Uterus (tissue), 4 donors: Measurements from ENCODE around the gene SULT1A1. TPM values are rescaled to one million over a fixed set of nuclear protein-coding genes. Genes with fewer than 3 reads are reported as not detected.
"Not testable (repeated sequence)": the region's sequence is repeated elsewhere in the genome, so short reads cannot be mapped to it uniquely, and the experiment has no call there.

Experiments
- DNase-seq, 2 donors: peaks; one replicate each; pipeline ENCODE4 v3.0.0-alpha.2; 2019 to 2020
- H3K27ac ChIP-seq, 2 donors: fragments of 200-600 bp; sonication (generic); 1 replicate in 1 of 2; 2 replicates in 1 of 2; pipeline ENCODE4 v1.5.1; 2016 to 2018
- H3K27me3 ChIP-seq, 2 donors: fragments of 200-600 bp; sonication (generic); one replicate each; pipeline ENCODE4 v1.5.1; 2018 to 2019; ENCODE audit warnings: control low read depth in 1 of 2
- H3K36me3 ChIP-seq, 2 donors: fragments of 200-600 bp; sonication (generic); one replicate each; pipeline ENCODE4 v1.5.1; 2019; ENCODE audit warnings: control low read depth in 1 of 2
- H3K4me1 ChIP-seq, 2 donors: fragments of 200-600 bp; sonication (generic); one replicate each; pipeline ENCODE4 v1.5.1; 2018 to 2019; ENCODE audit warnings: control low read depth in 1 of 2
- H3K4me3 ChIP-seq, 2 donors: fragments of 200-600 bp; sonication (generic); 1 replicate in 1 of 2; 2 replicates in 1 of 2; pipeline ENCODE4 v1.5.1; 2018 to 2019; ENCODE audit warnings: mild to moderate bottlenecking in 1 of 2
- H3K9me3 ChIP-seq, 2 donors: fragments of 200-600 bp; sonication (generic); one replicate each; pipeline ENCODE4 v1.5.1; 2019; ENCODE audit warnings: control low read depth in 1 of 2
- POLR2A ChIP-seq, 2 donors: fragments of 450-650 bp; IDR thresholded peaks; one replicate each; pipeline ENCODE4 v1.6.1; 2016; ENCODE audit warnings: antibody characterized with exemption in 2 of 2, mild to moderate bottlenecking in 1 of 2, moderate library complexity in 1 of 2
- intact Hi-C: fragments of 100-400 bp; cut with DNase I; formaldehyde crosslinking; loops from one replicate; pipeline ENCODE4 v1.15.1; 2023; ENCODE audit warnings: low total_unique reads
- total RNA-seq, 4 donors: library from RNA; depleted of rRNA in 3 of 4; stranded (reverse); fragments of >200 nt in 3 of 4; gene quantifications; one replicate each; pipeline versions ENCODE4 v1.1.0 to v1.2.4, GENCODE V29; 2014 to 2023
- TF ChIP-seq, protein P1 (sequence below), 4 experiments: fragments of 200-600 bp in 2 of 4; fragments of 450-650 bp in 2 of 4; sonication (generic) in 2 of 4; IDR thresholded peaks; one replicate each; pipeline ENCODE4 v1.5.1; 2016 to 2019; ENCODE audit warnings: antibody characterized with exemption in 4 of 4, mild to moderate bottlenecking in 2 of 4, moderate library complexity in 1 of 4
- donor health status: DM: yes; HTN: yes; CAD: no.

The SULT1A1 gene
- total RNA-seq, 4 donors from 2014 or later, result 2.8 to 30.3 (median 8.5) TPM

DNA sequence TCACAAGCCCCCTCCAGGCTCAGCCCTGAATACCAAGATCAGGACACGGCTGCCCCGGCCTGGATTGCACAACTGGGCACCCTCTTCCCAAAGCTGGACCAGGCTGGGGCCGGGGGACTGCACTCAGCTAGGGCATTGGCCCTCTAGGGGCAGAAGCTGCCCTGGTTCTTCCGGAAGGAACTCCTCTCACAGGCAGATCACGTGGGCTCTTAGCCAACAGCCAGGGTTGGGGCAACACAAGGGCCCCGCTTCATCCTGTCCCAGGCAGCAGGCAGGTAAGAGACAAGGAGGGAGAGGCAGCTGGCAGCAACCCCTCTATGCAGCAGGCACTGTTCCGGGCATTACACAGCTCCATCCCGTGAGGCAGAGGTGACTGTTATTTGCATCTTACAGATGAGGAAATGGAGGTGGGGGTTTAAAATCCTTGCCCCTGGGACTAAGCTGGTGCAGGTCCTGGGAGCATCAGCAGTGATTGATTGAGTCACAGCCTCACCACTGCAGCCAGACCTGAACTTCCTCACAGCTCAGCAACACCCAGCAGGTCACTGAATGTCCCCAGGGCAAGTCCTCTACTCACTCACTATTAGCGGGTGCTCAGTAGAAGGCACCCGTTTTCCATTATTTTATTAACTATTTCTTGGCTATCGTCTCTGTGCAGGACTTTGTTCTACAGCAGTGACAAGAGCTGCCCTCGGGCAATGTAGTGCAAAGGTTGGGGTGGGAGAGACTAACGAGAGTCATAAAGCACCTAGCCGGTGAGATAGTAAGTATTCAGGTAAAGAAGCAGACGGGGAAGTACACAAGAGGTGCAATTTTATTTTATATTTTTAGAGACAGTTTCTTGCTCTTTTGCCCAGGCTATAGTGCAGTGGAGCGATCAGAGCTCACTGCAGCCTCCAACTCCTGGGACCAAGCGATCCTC, 2.8 kb upstream of the SULT1A1 start:
- H3K27me3 ChIP-seq, intact Hi-C loops, H3K36me3 ChIP-seq: not testable (repeated sequence)

GRCh38 chr16:28610595-28611191, 849 bp upstream of the SULT1A1 start:
- Histone ChIP-seq H3K4me1 (no peaks in the 10 kb centered on the region), H3K36me3 (no peaks in the 10 kb centered on the region), H3K9me3 (no peaks in the 10 kb centered on the region), H3K27me3 (no peaks in the 10 kb centered on the region), H3K4me3 (no peak overlapping the region), H3K27ac (no peak overlapping the region)
- no peak for DNase-seq
- intact Hi-C loops, result no loop called here
- peak in 1 of 2 donors; percentile 6 for TF ChIP-seq POLR2A (IDR thresholded peaks at IDR 0.05)
- TF ChIP-seq, protein P1, sequence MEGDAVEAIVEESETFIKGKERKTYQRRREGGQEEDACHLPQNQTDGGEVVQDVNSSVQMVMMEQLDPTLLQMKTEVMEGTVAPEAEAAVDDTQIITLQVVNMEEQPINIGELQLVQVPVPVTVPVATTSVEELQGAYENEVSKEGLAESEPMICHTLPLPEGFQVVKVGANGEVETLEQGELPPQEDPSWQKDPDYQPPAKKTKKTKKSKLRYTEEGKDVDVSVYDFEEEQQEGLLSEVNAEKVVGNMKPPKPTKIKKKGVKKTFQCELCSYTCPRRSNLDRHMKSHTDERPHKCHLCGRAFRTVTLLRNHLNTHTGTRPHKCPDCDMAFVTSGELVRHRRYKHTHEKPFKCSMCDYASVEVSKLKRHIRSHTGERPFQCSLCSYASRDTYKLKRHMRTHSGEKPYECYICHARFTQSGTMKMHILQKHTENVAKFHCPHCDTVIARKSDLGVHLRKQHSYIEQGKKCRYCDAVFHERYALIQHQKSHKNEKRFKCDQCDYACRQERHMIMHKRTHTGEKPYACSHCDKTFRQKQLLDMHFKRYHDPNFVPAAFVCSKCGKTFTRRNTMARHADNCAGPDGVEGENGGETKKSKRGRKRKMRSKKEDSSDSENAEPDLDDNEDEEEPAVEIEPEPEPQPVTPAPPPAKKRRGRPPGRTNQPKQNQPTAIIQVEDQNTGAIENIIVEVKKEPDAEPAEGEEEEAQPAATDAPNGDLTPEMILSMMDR (IDR thresholded peaks at IDR 0.05), result no peak

More for the DNA sequence above, 2.8 kb upstream of the SULT1A1 start:
- H3K27ac ChIP-seq, H3K9me3 ChIP-seq, H3K4me1 ChIP-seq, DNase-seq, H3K4me3 ChIP-seq: not testable (repeated sequence)

DNA sequence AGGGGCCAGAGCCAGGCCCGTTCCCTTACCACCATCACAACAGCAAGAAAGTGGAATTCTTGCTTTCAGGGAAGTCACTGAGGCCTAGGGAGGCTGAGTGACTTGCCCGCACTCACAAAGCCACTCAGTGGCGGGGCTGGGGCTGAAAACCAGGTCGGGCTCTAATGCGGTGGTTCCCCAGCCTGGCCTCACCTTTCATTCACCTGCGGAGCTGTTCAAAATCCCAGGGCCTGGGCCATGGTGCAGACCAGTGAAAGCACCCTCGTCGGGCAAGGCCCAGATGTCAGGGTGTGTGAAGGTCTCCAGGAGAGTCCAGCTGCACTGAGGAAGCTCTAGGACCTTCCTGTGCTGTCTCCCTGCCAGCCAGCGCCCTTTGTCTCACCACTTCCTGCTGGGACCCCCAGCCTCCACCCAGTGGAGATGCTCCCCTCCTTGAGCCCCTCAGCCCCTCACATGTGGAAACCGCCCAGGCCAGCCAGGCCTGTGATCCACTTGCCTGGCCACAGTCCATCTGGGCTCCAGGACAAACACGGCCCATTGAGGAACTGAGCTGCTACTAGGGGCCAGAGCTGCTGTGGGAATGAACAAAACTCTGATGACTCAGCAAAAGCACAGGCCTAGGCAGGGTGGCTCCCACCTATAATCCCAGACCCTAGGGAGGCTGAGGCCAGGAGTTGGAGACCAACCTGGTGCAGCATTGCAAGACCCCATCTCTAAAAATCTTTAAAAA, 812 bp downstream of the SULT1A1 start:
- intact Hi-C loops, result not testable (repeated sequence)

DNA sequence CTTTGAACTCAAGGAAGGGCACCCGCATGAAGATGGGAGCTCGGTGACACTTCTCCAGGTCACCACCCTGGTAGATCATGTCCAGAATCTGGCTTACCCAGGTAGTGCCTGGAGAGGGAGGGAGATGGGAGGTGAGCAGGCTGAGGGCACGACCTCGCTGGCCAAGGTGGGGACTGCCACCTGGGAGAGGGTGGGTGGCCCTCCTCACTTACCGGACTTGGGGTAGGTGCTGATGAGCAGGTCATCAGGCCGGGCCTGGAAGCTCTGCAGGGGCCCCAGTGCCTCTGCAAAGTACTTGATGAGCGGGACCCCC, 1.4 kb downstream of the SULT1A1 start:
- H3K27me3 ChIP-seq, H3K4me1 ChIP-seq, H3K4me3 ChIP-seq, H3K36me3 ChIP-seq, H3K27ac ChIP-seq, DNase-seq, intact Hi-C loops, H3K9me3 ChIP-seq: not testable (repeated sequence)

More for the DNA sequence above, 812 bp downstream of the SULT1A1 start:
- H3K4me1 ChIP-seq, H3K4me3 ChIP-seq, H3K9me3 ChIP-seq, H3K36me3 ChIP-seq, H3K27ac ChIP-seq, DNase-seq, H3K27me3 ChIP-seq: not testable (repeated sequence)

DNA sequence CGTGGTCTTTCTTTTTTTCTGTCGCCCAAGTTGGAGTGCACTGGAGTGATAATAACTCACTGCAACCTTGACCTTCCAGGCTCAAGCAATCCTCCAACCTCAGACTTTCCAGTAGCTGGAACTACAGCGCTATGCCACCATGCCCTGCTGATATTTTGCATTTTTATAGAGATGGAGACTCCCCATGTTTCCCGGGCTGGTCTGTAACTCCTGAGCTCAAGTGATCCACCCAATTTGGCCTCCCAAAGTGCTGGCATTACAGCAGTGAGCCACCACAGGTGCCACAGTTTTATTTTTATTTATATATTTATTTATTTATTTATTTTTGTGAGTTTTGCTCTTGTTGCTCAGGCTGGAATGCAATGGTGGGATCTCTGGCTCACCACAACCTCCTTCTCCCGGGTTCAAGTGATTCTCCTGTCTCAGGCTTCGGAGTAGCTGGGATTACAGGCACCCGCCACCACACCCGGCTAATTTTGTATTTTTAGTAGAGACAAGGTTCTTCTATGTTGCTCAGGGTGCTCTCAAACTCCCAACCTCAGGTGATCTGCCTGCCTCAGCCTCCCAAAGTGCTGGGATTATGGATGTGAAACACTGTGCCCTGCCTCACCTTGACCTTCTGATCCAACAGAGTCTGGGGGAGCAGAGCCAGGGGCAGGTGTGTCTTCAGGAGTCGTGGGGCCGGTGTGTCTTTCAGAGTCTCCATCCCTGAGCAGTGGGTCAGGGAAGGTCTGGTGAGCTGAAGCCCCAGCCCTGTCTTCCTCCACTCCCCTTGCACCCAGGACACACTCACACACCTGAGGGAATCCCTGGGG, 2.0 kb downstream of the SULT1A1 start:
- DNase-seq, H3K4me3 ChIP-seq, H3K4me1 ChIP-seq, intact Hi-C loops, H3K27me3 ChIP-seq, H3K27ac ChIP-seq, H3K36me3 ChIP-seq, H3K9me3 ChIP-seq: not testable (repeated sequence)

GRCh38 chr16:28607116-28607623, 2.7 kb downstream of the SULT1A1 start:
- Histone ChIP-seq H3K9me3 (no peaks in the 10 kb centered on the region), H3K4me1 (no peaks in the 10 kb centered on the region), H3K4me3 (no peak overlapping the region), H3K36me3 (no peaks in the 10 kb centered on the region), H3K27ac (no peak overlapping the region), H3K27me3 (no peaks in the 10 kb centered on the region)
- no peak for DNase-seq
- intact Hi-C loops, result no loop called here
- TF ChIP-seq, protein P1 (IDR thresholded peaks at IDR 0.05), result no peak
- no peak for TF ChIP-seq POLR2A (IDR thresholded peaks at IDR 0.05)
